Astrocyte (in vitro differentiated cells and primary cell): ENCODE measurements around the gene MAML2.

Experiments used
- CTCF ChIP-seq: IDR thresholded peaks from 2 replicates; pipeline ENCODE4 v1.5.1; 2011; ENCODE audit warnings: low read depth, mild to moderate bottlenecking, inconsistent platforms, low read length, moderate library complexity; ENCODE audit not compliant: insufficient read depth
- EZH2 ChIP-seq: IDR thresholded peaks from 2 replicates; pipeline ENCODE4 v1.6.1; 2012; ENCODE audit warnings: mild to moderate bottlenecking, low read length, inconsistent platforms; ENCODE audit not compliant: insufficient read depth

GRCh38 chr11:96260532-96260931, 82.5 kb downstream of the MAML2 start:
- TF ChIP-seq CTCF: no peak
- TF ChIP-seq EZH2: no peak
